DOHH2 (cell line): ENCODE measurements around the gene PPM1G.

Experiments used
- H3F3A ChIP-seq: fragments of 200-600 bp; sonication (generic), shearing (Covaris generic); 2 replicates; pipeline ENCODE4 v1.6.0; 2016; ENCODE audit warnings: antibody characterized with exemption, mild to moderate bottlenecking; ENCODE audit not compliant: control insufficient read depth, insufficient read depth
- H3K27ac ChIP-seq: fragments of 200-600 bp; sonication (generic); 2 replicates; pipeline ENCODE4 v1.5.1; 2014; ENCODE audit warnings: low read depth, mild to moderate bottlenecking, low read length, moderate library complexity
- H3K27me3 ChIP-seq: fragments of 200-600 bp; sonication (generic); 2 replicates; pipeline ENCODE4 v1.6.1; 2014; ENCODE audit warnings: mild to moderate bottlenecking, low read length, mixed read lengths; ENCODE audit not compliant: control insufficient read depth
- H3K36me3 ChIP-seq: fragments of 200-600 bp; sonication (generic); 2 replicates; pipeline ENCODE4 v1.6.1; 2014; ENCODE audit warnings: mild to moderate bottlenecking, low read length, moderate library complexity, mixed read lengths; ENCODE audit not compliant: control insufficient read depth
- H3K4me1 ChIP-seq: fragments of 200-600 bp; sonication (generic); 2 replicates; pipeline ENCODE4 v1.6.1; 2014; ENCODE audit warnings: mild to moderate bottlenecking, low read length, mixed read lengths; ENCODE audit not compliant: control insufficient read depth
- H3K4me2 ChIP-seq: fragments of 200-600 bp; sonication (generic); 2 replicates; pipeline ENCODE4 v1.6.0; 2014; ENCODE audit warnings: mild to moderate bottlenecking, low read length, moderate library complexity
- H3K4me3 ChIP-seq: fragments of 200-600 bp; sonication (generic); 2 replicates; pipeline ENCODE4 v1.5.1; 2014; ENCODE audit warnings: mild to moderate bottlenecking, low read length, mixed read lengths
- H3K79me2 ChIP-seq: fragments of 200-600 bp; sonication (generic); 2 replicates; pipeline ENCODE4 v1.6.1; 2014; ENCODE audit warnings: mild to moderate bottlenecking, low read length, mixed read lengths; ENCODE audit not compliant: control insufficient read depth
- H3K9me2 ChIP-seq: fragments of 200-600 bp; sonication (generic); replicated peaks from 2 replicates; pipeline ENCODE4 v1.6.1; 2014; ENCODE audit warnings: mild to moderate bottlenecking, low read length, mixed read lengths; ENCODE audit not compliant: control insufficient read depth
- H3K9me3 ChIP-seq: fragments of 200-600 bp; sonication (generic); 2 replicates; pipeline ENCODE4 v1.6.1; 2014; ENCODE audit warnings: antibody characterized with exemption, low read length, mixed read lengths; ENCODE audit not compliant: control insufficient read depth, insufficient read depth
- H4K20me1 ChIP-seq: fragments of 200-600 bp; sonication (generic); 2 replicates; pipeline ENCODE4 v1.6.0; 2014; ENCODE audit warnings: low read depth, mild to moderate bottlenecking, antibody characterized with exemption, low read length, moderate library complexity; ENCODE audit not compliant: control insufficient read depth, insufficient read depth
- CTCF ChIP-seq: fragments of 200-600 bp; sonication (generic); IDR thresholded peaks from one replicate; pipeline ENCODE4 v1.5.1; 2014; ENCODE audit warnings: antibody characterized with exemption, mild to moderate bottlenecking, low read depth, low read length; ENCODE audit not compliant: poor library complexity, severe bottlenecking
- EZH2phosphoT487 ChIP-seq: fragments of 200-600 bp; sonication (generic); IDR thresholded peaks from 2 replicates; pipeline ENCODE4 v1.6.1; 2017; ENCODE audit warnings: borderline replicate concordance, mild to moderate bottlenecking, antibody characterized with exemption, low read length, moderate library complexity, mixed read lengths

The PPM1G gene

DNA sequence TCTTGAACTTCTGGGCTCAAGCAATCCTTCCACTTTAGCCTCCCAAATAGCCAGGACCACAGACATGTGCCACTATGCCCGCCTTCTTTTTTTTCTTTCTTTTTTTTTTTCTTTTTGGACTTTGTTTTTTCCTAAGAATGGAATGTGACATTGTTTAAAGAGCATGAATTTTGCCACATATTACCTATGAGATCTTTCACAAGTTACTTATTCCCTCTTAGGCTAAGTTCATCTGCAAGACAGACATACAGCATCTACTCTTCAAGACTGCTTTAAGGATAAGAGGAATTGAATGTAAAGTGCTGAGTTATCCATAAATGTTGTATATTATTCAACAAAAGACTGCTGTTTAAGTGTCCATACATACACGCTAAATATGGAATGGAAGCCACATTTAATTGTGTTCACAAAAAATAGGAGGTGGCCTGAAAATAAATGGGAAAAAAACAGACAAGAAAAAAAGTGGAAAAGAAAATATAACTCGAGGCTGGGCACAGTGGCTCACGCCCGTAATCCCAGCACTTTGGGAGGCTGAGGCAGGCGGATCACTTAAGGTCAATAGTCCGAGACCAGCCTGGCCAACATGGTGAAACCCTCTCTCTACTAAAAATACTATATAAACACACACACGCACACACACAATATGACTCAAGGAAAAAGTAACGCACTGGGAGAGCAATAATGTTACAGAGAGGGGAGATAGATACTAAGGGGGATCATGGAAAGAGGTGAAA lies 3.2 kb upstream of the PPM1G start:
- no peaks in the 10 kb centered on the region; the same call in 1 of the 2 replicates for H4K20me1 ChIP-seq
- H3K4me2 ChIP-seq = no peak overlapping the region
- no peaks in the 10 kb centered on the region for H3F3A ChIP-seq
- no peaks in the 10 kb centered on the region for H3K9me3 ChIP-seq
- H3K4me1 ChIP-seq = peaks cover 14% of the 10 kb centered on the region
- H3K36me3 ChIP-seq = peaks cover 14% of the 10 kb centered on the region
- no peak for TF ChIP-seq EZH2phosphoT487
- no peak for TF ChIP-seq CTCF
- 0 out of 2 replicates have a peak, but pooled peaks cover 2% of the 10 kb centered on the region for H3K27me3 ChIP-seq
- H3K79me2 ChIP-seq = peaks cover 22% of the 10 kb centered on the region
- no peak overlapping the region for H3K4me3 ChIP-seq
- H3K9me2 ChIP-seq = no peaks in the 10 kb centered on the region
- no peak overlapping the region for H3K27ac ChIP-seq

- peaks cover 60% of the 10 kb centered on the region for H3K79me2 ChIP-seq
- H4K20me1 ChIP-seq = peaks cover 6% of the 10 kb centered on the region; the same call in 1 of the 2 replicates
- H3K27ac ChIP-seq = peak overlapping the region; percentile 78
- H3K9me2 ChIP-seq = no peaks in the 10 kb centered on the region
- no peaks in the 10 kb centered on the region for H3K9me3 ChIP-seq
- peak overlapping the region; percentile 100 for H3K4me3 ChIP-seq
- H3K4me2 ChIP-seq = peak overlapping the region; percentile 90
- TF ChIP-seq CTCF (no peak), EZH2phosphoT487 (no peak)
- peaks cover 45% of the 10 kb centered on the region for H3K36me3 ChIP-seq
- no peaks in the 10 kb centered on the region for H3F3A ChIP-seq
- peaks cover 27% of the 10 kb centered on the region for H3K4me1 ChIP-seq
- H3K27me3 ChIP-seq = 0 out of 2 replicates have a peak, but pooled peaks cover 2% of the 10 kb centered on the region
These were observed 630 bp downstream of the PPM1G start for GRCh38 chr2:27408601-27409320.

- Histone ChIP-seq H3K4me1 (peaks cover 27% of the 10 kb centered on the region), H3K4me3 (peak overlapping the region; percentile 100), H4K20me1 (peaks cover 6% of the 10 kb centered on the region; the same call in 1 of the 2 replicates), H3K9me3 (no peaks in the 10 kb centered on the region), H3F3A (no peaks in the 10 kb centered on the region), H3K27ac (peak overlapping the region; percentile 78), H3K36me3 (peaks cover 51% of the 10 kb centered on the region), H3K4me2 (peak overlapping the region; percentile 90), H3K9me2 (no peaks in the 10 kb centered on the region), H3K79me2 (peaks cover 69% of the 10 kb centered on the region), H3K27me3 (0 out of 2 replicates have a peak, but pooled peaks cover 2% of the 10 kb centered on the region)
- TF ChIP-seq EZH2phosphoT487 (no peak), CTCF (peak; percentile 46)
These were observed 1.4 kb downstream of the PPM1G start for GRCh38 chr2:27407798-27408491.
